WERI-Rb-1 (cell line): Measurements from ENCODE around the gene MPND.

Source experiments
- DNase-seq: peaks from one replicate; pipeline ENCODE4 v3.0.0-alpha.2; 2020
- H3K27ac ChIP-seq: fragments of 250-450 bp; sonication (Bioruptor Pico); 2 replicates; pipeline ENCODE4 v1.5.1; 2020; ENCODE audit warnings: mild to moderate bottlenecking, moderate library complexity
- H3K27me3 ChIP-seq: fragments of 250-450 bp; sonication (Bioruptor Pico); 2 replicates; pipeline ENCODE4 v1.5.1; 2021; ENCODE audit warnings: mild to moderate bottlenecking, low read depth, moderate library complexity; ENCODE audit not compliant: insufficient read depth, severe bottlenecking
- H3K36me3 ChIP-seq: fragments of 250-450 bp; sonication (Bioruptor Pico); 2 replicates; pipeline ENCODE4 v1.5.1; 2020; ENCODE audit warnings: mild to moderate bottlenecking, moderate library complexity
- H3K4me3 ChIP-seq: 2 replicates; pipeline ENCODE4 v1.5.1; 2011; ENCODE audit warnings: low read depth, mild to moderate bottlenecking, control low read depth, low read length
- H3K9me3 ChIP-seq: fragments of 250-450 bp; sonication (Bioruptor Pico); 2 replicates; pipeline ENCODE4 v1.5.1; 2021; ENCODE audit warnings: mild to moderate bottlenecking, moderate library complexity; ENCODE audit not compliant: severe bottlenecking
- CTCF ChIP-seq: IDR thresholded peaks from 2 replicates; pipeline ENCODE4 v1.5.1; 2011; ENCODE audit warnings: low read depth, mild to moderate bottlenecking, control low read depth, inconsistent platforms, low read length

The MPND gene

GRCh38 chr19:4360081-4360569 is 16.8 kb downstream of the MPND start:
- Histone ChIP-seq H3K9me3 (no peaks in the 10 kb centered on the region), H3K27ac (peak overlapping the region; percentile 61), H3K27me3 (no peaks in the 10 kb centered on the region), H3K36me3 (peaks cover 81% of the 10 kb centered on the region), H3K4me3 (no peak overlapping the region)
- TF ChIP-seq CTCF: no peak
- no peak for DNase-seq

- Histone ChIP-seq H3K27me3 (no peaks in the 10 kb centered on the region), H3K27ac (peak overlapping the region; percentile 61), H3K4me3 (no peak overlapping the region), H3K36me3 (peaks cover 86% of the 10 kb centered on the region), H3K9me3 (no peaks in the 10 kb centered on the region)
- peak; percentile 54 for DNase-seq
- TF ChIP-seq CTCF: peak; percentile 27
Measured at GRCh38 chr19:4360641-4361151, 17.3 kb downstream of the MPND start.

DNA sequence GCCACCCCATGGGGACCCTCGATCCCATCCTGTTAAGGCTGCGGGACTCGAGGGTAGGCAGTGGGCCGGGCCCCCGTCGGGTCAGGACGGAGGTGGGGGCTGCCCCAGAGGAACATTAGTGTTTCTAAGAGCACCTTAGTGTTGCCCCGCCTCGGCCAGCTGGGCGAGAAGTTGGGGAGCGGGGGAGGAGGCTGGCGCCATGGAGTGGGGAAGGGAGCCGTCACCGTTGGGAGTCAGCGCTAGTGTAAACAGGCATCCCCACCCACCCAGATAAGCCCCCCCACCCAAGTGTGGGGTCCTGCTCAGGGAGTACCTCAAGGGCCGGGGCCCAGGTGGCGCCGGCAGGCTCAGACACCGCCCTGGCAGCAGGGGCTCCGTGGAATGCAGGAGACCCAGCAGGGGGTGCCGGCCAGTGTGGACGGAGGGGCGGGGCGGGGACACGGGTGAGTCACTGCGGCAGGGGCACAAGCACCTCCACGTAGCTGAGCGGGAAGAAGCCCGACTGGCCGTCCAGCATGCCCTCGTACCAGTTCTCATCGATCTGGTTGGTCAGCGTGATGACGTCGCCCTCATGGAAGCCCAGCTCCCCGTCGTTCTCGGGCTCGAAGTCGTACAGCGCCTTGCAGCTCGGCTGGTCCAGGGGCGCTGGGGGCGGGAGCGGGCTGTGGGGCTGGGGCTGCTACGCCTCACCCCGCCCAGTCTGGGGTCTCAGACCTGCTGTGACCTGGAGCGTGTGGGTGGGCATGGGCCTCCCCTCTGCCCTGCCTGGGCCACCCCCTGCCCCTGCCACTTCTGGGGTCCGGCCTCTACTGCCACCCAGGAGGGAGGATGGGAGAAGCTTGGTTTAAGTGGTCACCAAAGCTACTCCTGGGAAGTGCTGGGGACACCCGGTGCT is 18.0 kb downstream of the MPND start:
- no peak overlapping the region for H3K4me3 ChIP-seq
- DNase-seq: no peak
- H3K36me3 ChIP-seq: peaks cover 86% of the 10 kb centered on the region
- H3K27ac ChIP-seq: peak overlapping the region; percentile 61
- no peaks in the 10 kb centered on the region for H3K9me3 ChIP-seq
- no peaks in the 10 kb centered on the region for H3K27me3 ChIP-seq
- TF ChIP-seq CTCF: no peak

GRCh38 chr19:4362101-4362828 is 18.9 kb downstream of the MPND start:
- no peak for DNase-seq
- no peak overlapping the region for H3K27ac ChIP-seq
- no peaks in the 10 kb centered on the region for H3K27me3 ChIP-seq
- no peak for TF ChIP-seq CTCF
- H3K36me3 ChIP-seq: peaks cover 86% of the 10 kb centered on the region
- no peak overlapping the region for H3K4me3 ChIP-seq
- no peaks in the 10 kb centered on the region for H3K9me3 ChIP-seq

DNA sequence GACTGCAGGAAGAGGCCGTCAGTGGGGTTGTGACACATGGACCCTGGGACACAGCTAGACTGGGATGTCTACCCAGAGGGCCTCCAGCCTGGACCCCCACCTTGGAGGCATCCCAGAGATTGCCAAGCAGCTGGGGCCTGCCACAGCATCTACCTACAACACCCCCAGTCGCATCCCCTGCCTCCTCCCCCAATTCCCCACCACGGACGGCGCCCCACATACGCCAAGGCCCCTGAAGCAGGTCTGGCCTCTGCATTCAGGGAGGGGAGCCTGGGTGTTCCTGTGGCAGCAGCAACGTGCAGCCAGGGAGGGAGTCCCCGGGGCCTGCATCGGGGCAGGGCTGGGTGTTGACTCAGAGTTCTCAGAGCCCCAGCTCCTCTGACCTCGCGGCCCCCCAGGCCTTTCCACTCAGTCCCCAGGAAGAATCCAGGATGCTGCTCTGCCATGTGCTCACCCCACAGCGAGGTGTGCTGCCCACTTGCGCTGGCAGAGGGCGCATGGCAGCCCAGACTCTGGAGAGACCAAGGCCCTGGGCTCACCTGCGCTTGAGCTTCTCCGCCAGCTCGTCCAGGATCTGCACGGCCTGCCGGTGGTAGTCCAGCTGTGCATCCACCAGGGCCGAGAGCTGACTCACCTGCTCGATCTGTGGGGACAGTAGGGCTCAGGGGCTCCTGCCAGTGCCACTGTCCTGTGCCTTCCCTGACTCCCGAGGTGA is 19.6 kb downstream of the MPND start:
- H3K27me3 ChIP-seq: no peaks in the 10 kb centered on the region
- no peak overlapping the region for H3K4me3 ChIP-seq
- H3K36me3 ChIP-seq: peaks cover 88% of the 10 kb centered on the region
- DNase-seq: no peak
- H3K27ac ChIP-seq: no peak overlapping the region
- peak; percentile 44 for TF ChIP-seq CTCF
- H3K9me3 ChIP-seq: no peaks in the 10 kb centered on the region
